SK-N-SH treated with all-trans-retinoic acid at 6 μM for 48 hours (cell line): ENCODE measurements around the gene ECD.

Experiments used
- ARNTL ChIP-seq: fragments of 450-650 bp; formaldehyde crosslinking; IDR thresholded peaks from 2 replicates; pipeline ENCODE4 v1.5.0; 2020; ENCODE audit warnings: low read depth, mild to moderate bottlenecking, moderate library complexity, borderline replicate concordance
- BACH2 ChIP-seq: fragments of 250-450 bp; sonication (Bioruptor Pico); IDR thresholded peaks from 2 replicates; pipeline ENCODE4 v1.9.0; 2021; ENCODE audit warnings: mild to moderate bottlenecking, borderline replicate concordance
- CSDC2 ChIP-seq: fragments of 250-450 bp; sonication (Bioruptor Pico); IDR thresholded peaks from 2 replicates; pipeline ENCODE4 v1.5.0; 2020; ENCODE audit warnings: mild to moderate bottlenecking, moderate library complexity
- ISL1 ChIP-seq: fragments of 250-450 bp; sonication (Bioruptor Pico); IDR thresholded peaks from 2 replicates; pipeline ENCODE4 v2.1.2; 2022; ENCODE audit warnings: mild to moderate bottlenecking, moderate library complexity
- OSR1 ChIP-seq: fragments of 250-450 bp; sonication (Bioruptor Pico); IDR thresholded peaks from 2 replicates; pipeline ENCODE4 v1.8.0; 2022; ENCODE audit warnings: moderate library complexity, mild to moderate bottlenecking, inconsistent platforms
- PPARA ChIP-seq: fragments of 250-450 bp; sonication (Bioruptor Pico); IDR thresholded peaks from 2 replicates; pipeline ENCODE4 v1.5.0; 2020; ENCODE audit warnings: mild to moderate bottlenecking, borderline replicate concordance
- RARB ChIP-seq: fragments of 250-450 bp; sonication (Bioruptor Pico); IDR thresholded peaks from 2 replicates; pipeline ENCODE4 v1.8.0; 2021; ENCODE audit warnings: mild to moderate bottlenecking, moderate library complexity
- TSHZ2 ChIP-seq: fragments of 250-450 bp; sonication (Bioruptor Pico); IDR thresholded peaks from 2 replicates; pipeline ENCODE4 v1.5.0; 2020; ENCODE audit warnings: mild to moderate bottlenecking, moderate library complexity
- ZC3H10 ChIP-seq: fragments of 250-450 bp; sonication (Bioruptor Pico); IDR thresholded peaks from 2 replicates; pipeline ENCODE4 v1.5.1; 2021; ENCODE audit warnings: mild to moderate bottlenecking, moderate library complexity
- ZFP30 ChIP-seq: fragments of 450-650 bp; formaldehyde crosslinking; IDR thresholded peaks from 2 replicates; pipeline ENCODE4 v1.5.0; 2022; ENCODE audit warnings: mild to moderate bottlenecking, moderate library complexity
- ZNF8 ChIP-seq: fragments of 450-650 bp; formaldehyde crosslinking; IDR thresholded peaks from 2 replicates; pipeline ENCODE4 v1.5.0; 2020; ENCODE audit warnings: mild to moderate bottlenecking, moderate library complexity

DNA sequence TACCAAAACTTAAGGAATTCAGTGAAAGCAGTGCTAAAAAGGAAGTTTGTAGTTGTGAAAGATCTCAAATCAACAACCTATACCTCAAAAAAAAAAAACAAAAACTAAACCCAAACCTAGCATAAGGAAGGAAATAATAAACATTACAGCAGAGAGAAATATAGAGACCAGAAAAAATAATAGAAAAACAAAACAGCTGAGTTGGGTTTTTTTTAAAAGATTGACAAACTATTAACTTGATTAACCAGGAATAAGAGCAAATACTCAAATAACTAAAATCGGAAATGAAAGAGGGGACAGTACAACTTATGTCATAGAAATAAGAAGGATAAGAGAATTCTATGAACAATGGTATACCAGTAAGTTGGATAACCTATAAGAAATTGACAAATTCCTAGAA lies 6.7 kb downstream of the ECD start:
- TF ChIP-seq BACH2 (CRISPR knock-in tag) = no peak
- no peak for TF ChIP-seq RARB (CRISPR knock-in tag)
- no peak for TF ChIP-seq ISL1 (CRISPR knock-in tag)
- no peak for TF ChIP-seq PPARA
- TF ChIP-seq ARNTL (CRISPR knock-in tag) = no peak
- TF ChIP-seq ZC3H10 (CRISPR knock-in tag) = no peak
- no peak for TF ChIP-seq ZNF8 (CRISPR knock-in tag)
- no peak for TF ChIP-seq CSDC2 (CRISPR knock-in tag)
- TF ChIP-seq TSHZ2 (CRISPR knock-in tag) = no peak
- TF ChIP-seq OSR1 (CRISPR knock-in tag) = no peak
- TF ChIP-seq ZFP30 (CRISPR knock-in tag) = no peak
